GM18517 (cell line): ENCODE data around the gene HRH1.
"Not testable (repeated sequence)": the region's sequence is repeated elsewhere in the genome, so short reads cannot be mapped to it uniquely, and the experiment has no call there.

Experiments used
- ATAC-seq: cut with Tn5 transposase; IDR thresholded peaks from one replicate; pipeline ENCODE4 v1.9.1; 2021; ENCODE audit warnings: mild to moderate bottlenecking, moderate library complexity; ENCODE audit not compliant: unreplicated experiment

The HRH1 gene

GRCh38 chr3:11236588-11237461 lies 82.5 kb downstream of the HRH1 start:
- ATAC-seq = peak; percentile 61

- no peak for ATAC-seq
Measured at GRCh38 chr3:11238060-11238459, 83.8 kb downstream of the HRH1 start.

DNA sequence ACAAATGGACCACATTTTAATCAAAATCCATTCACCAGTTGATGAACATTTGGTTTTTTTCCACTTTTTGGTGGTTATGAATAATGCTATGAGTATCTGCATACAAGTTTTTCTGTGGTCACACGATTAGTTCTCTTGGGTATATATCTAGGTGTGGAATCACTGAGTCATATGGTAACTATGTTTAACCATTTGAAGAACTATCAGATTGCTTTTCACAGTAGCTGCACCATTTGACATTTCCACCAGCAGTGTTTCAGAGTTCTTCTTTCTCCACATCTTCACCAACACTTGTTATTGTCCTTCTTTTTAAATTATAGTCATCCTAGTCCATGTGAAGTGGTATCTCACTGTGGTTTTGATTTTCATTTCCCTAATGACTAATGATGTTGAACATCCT lies 84.6 kb downstream of the HRH1 start:
- no peak for ATAC-seq

DNA sequence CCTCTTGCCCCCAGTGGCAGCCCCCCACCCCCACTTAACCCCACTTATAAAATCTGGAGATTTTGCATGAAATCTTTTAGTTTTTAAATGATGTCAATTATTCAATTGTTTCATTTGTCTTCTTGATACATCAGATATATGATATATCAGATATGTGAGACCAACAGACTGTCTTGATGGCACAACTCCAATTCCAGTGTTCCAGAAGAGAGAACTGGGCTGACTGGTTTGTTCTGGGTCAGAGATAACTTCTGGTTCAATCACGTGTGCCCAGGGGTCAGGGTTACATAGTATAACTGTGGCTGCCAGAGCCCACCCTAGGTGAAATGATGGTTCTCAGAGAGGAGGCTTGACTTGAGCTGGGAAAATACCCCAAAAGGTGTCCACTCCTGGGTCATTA lies 85.5 kb downstream of the HRH1 start:
- ATAC-seq = no peak

DNA sequence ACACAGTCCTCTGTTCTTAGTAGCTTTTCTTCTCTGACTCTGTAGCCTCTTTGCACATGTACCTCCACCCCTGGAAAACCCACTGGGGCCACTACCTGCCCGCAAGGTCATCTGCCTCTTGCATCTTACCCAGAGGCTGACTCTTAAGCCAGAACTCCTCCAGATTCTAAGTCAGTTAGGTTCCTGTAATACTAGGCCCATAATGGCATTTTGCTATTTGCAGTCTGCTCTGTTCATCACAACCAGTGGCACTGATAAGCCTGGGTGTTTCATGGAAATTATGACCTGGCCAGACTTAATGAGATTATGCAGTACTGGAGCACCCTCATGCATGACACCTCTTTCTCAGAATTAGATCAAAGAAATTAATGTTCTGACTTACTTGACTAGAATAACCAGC lies 86.2 kb downstream of the HRH1 start:
- ATAC-seq = no peak

DNA sequence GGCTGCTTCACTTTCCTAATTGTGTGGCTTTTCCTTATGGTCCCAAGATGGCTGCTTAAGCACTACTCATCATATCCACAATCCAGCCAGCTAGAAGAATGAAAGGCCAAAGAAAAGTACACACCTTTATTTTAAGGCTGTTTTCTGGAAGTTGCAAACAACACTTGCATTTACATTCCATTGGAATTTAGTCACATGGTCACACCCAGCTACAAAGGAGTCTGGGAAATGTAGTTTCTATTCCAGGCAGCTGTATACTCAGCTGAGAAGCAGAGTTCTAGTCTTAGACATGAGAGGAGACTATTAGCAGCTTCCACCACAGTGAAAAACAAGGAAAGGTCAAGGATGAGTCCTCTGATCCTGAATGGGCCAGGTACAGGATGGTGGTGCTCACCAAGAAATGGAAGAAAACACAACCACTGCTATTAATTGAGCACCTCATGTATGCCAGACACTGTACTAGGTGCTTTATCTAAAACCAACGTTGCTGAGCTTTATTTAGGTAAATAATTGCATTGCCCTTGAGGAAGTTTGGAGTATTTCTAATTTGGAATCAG lies 89.9 kb downstream of the HRH1 start:
- no peak for ATAC-seq

GRCh38 chr3:11245276-11245675 lies 91.0 kb downstream of the HRH1 start:
- ATAC-seq = no peak

DNA sequence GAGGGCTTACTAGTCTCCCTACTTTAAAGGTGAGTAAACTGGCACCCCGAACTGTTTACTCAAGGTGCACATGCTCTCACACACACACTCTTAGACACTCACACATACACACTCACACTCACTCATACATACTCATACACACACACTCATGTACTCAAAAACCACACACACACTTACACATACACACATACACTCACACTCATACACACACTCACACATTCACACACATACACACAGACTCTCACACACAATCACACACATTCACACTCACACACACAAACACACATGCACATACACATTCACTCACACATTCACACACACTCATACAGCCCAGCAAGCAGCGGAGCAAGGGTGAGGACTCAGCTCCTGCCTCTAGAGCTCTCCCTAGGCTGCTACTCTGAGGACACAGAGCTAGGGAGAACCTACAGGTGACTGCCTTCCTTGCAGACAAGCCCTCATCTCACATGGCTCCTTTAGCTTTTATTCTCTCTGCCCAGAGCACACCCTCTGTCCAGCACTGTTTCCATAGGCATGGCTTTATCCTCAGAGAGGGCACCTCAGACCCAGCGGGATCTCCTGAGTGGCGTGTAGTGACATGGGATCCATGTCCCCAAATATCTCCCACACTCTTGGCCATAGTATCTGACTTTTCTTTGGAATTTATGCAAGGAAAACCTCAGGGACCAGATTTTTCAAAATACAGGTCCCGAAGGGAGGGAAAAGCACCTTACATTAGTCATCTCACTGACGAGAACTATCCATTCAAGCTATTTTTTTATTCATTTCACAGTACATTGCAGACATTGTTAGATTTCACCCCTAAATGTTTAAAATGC lies 91.8 kb downstream of the HRH1 start:
- ATAC-seq = no peak

DNA sequence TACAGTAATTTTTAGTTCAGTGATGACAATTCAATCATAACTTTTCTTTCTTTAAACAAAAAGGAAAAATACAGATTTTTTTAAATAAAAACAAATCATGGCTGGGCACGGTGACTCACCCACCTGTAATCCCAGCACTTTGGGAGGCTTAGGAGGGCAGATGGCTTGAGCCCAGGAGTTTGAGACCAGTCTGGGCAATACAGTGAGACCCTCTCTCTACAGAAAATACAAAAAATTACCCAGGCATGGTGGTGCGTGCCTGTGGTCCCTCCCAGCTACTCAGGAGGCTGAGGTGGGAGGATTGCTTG lies 92.3 kb downstream of the HRH1 start:
- ATAC-seq = no peak

DNA sequence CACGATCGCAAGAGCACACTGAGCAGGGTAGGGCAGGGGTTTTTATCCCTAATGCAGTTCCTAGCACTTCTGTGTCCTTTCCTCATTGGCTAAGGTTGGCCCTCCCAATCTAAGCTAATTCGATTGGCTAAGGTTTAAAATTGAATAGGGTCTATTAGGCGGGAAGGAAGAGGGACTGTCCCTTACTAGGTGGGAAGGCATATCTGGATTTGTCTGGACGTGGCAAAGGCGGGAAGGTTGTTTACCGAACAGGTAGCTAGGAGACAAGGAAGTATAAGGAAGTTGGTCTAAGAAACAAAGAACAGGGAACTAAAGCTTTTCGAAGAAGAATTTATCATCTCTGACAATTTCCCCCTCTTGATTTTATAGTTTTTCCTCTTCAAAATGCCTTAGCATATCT lies 93.1 kb downstream of the HRH1 start:
- no peak for ATAC-seq

DNA sequence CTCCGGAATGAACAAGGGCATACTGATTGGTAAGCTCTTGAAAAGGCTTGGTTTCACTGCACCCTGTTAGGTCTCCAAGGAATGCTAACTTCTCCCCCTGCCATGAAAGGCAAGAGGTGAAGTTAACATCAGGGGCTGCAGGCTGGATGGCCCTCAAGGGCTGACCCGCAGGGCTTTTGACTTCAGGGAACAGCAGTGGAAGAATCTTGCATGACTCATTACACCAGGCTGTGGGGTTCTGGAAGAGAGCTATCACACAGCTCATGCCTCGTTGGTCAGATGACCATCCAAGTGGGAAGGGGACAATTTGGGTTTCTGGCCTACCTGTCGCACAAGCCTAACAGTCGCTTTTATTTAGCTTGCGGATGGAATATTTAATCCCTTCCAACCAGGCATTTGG lies 94.3 kb downstream of the HRH1 start:
- no peak for ATAC-seq

GRCh38 chr3:11250902-11251806 lies 96.9 kb downstream of the HRH1 start:
- ATAC-seq = no peak

DNA sequence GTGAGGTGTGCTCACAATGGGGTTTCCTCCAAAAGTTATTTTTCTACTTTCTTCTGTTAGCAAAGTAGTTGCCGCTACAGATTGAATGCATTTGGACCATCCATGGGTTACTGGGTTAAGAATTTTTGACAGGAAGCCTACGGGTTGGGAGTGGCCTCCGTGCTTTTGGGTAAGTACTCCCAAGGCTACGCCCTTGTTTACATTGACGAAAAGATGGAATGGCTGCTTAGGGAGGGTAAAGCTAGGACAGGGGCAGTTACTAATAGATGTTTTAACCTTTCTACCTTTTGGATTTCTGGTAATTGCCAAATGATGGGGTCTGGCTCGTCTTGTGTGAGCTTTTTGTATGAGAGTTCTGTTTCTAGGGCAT lies 97.5 kb downstream of the HRH1 start:
- ATAC-seq = no peak

- ATAC-seq = no peak
Measured at GRCh38 chr3:11254876-11255275, 100.6 kb downstream of the HRH1 start.

GRCh38 chr3:11255537-11255936 lies 101.2 kb downstream of the HRH1 start:
- not testable (repeated sequence) for ATAC-seq

DNA sequence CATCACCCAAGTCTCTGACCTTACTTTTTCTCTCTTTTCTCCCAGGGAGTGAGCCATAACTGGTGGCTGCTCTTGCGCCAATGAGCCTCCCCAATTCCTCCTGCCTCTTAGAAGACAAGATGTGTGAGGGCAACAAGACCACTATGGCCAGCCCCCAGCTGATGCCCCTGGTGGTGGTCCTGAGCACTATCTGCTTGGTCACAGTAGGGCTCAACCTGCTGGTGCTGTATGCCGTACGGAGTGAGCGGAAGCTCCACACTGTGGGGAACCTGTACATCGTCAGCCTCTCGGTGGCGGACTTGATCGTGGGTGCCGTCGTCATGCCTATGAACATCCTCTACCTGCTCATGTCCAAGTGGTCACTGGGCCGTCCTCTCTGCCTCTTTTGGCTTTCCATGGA lies 104.7 kb downstream of the HRH1 start:
- ATAC-seq = no peak

DNA sequence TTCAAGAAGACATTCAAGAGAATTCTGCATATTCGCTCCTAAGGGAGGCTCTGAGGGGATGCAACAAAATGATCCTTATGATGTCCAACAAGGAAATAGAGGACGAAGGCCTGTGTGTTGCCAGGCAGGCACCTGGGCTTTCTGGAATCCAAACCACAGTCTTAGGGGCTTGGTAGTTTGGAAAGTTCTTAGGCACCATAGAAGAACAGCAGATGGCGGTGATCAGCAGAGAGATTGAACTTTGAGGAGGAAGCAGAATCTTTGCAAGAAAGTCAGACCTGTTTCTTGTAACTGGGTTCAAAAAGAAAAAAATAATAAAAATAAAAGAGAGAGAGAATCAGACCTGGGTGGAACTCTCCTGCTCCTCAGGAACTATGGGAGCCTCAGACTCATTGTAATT lies 106.2 kb downstream of the HRH1 start:
- ATAC-seq = no peak

DNA sequence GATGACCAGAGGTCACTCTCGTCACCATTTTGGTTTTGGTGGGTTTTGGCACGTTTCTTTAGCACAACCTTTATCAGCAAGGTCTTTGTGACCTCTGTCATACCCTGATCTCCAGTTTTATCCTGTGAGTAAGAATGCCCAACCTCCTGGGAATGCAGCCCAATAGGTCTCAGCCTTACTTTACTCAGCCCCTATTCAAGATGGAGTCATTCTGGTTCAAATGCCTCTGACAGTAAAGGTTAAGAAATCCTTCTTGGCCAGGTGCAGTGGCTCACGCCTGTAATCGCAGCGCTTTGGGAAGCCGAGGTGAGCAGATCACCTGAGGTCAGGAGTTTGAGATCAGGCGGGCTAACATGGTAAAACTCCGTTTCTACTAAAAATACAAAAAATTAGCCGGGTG lies 114.7 kb downstream of the HRH1 start:
- no peak for ATAC-seq

GRCh38 chr3:11271986-11272904 lies 118.0 kb downstream of the HRH1 start, which contains the start of gene ATG7:
TSS of gene ATG7 (plus strand) at chr3:11272397. CDS start at chr3:11298696, 26,299 bp downstream.
- ATAC-seq = peak; percentile 95
